Measurements from ENCODE around the gene PIK3AP1.

PIK3AP1 gene

GRCh38 chr10:96573036-96573435 is 147.3 kb downstream of the PIK3AP1 start:
- Histone ChIP-seq H3K27ac (no peak overlapping the region), H3K9me3 (ENCODE audit: severe bottlenecking) (no peaks in the 10 kb centered on the region), H3K27me3 (ENCODE audit: insufficient read depth, low read depth, severe bottlenecking) (no peaks in the 10 kb centered on the region), H3K4me3 (ENCODE audit: low read depth, low read length) (no peak overlapping the region), H3K36me3 (peaks cover 27% of the 10 kb centered on the region)
- TF ChIP-seq, protein P1, sequence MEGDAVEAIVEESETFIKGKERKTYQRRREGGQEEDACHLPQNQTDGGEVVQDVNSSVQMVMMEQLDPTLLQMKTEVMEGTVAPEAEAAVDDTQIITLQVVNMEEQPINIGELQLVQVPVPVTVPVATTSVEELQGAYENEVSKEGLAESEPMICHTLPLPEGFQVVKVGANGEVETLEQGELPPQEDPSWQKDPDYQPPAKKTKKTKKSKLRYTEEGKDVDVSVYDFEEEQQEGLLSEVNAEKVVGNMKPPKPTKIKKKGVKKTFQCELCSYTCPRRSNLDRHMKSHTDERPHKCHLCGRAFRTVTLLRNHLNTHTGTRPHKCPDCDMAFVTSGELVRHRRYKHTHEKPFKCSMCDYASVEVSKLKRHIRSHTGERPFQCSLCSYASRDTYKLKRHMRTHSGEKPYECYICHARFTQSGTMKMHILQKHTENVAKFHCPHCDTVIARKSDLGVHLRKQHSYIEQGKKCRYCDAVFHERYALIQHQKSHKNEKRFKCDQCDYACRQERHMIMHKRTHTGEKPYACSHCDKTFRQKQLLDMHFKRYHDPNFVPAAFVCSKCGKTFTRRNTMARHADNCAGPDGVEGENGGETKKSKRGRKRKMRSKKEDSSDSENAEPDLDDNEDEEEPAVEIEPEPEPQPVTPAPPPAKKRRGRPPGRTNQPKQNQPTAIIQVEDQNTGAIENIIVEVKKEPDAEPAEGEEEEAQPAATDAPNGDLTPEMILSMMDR (IDR thresholded peaks at IDR 0.05; ENCODE audit: low read depth, low read length): no peak
- DNase-seq: no peak

DNA sequence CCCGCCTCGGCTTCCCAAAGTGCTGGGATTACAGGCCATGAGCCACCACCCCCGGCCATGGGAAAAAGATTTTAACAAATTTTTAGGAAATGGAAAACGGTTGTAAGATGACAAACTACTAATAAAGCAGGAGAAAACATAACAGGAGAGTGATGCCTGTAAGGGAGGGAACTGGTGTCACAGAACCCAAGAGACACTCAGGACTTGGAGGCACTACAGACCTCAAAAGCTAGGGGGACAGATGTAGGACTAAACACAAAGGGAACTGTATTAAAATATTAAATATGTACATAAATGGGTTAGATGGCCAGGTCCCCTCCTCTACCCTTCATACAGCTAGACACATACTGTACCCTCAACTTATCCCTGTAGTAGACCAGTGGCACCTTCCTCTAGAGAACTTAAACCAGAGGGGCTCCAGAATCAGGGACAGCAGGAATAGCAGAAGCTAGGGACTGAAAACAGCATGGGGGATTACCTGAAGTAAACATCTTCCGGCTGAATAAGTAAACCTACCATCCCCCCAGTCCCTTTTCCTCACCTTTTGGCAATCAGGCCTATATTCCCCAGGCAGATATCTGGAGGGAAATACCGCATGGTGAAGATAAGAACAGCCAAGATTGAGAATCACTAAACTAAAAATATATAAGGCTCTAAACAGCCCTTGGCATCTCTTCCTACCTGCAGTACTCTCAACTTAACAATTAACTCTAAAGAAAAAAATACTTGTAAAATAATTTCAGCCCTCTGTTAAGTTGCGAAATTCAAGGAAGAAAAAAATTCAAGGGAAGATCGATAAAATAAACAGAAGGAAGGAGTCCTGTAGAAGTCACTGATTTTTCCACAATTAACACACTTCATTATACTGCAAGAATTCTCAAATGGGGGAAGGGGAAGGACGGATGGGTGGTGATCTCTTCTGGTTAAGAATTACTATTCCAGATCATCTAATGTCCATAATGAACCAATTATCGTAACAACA is 149.0 kb downstream of the PIK3AP1 start:
- Histone ChIP-seq H3K9me3 (ENCODE audit: severe bottlenecking) (no peaks in the 10 kb centered on the region), H3K27ac (no peak overlapping the region), H3K4me3 (ENCODE audit: low read depth, low read length) (no peak overlapping the region), H3K36me3 (peaks cover 29% of the 10 kb centered on the region), H3K27me3 (ENCODE audit: insufficient read depth, low read depth, severe bottlenecking) (no peaks in the 10 kb centered on the region)
- no peak for DNase-seq
- TF ChIP-seq, protein P1 (IDR thresholded peaks at IDR 0.05; ENCODE audit: low read depth, low read length): no peak

DNA sequence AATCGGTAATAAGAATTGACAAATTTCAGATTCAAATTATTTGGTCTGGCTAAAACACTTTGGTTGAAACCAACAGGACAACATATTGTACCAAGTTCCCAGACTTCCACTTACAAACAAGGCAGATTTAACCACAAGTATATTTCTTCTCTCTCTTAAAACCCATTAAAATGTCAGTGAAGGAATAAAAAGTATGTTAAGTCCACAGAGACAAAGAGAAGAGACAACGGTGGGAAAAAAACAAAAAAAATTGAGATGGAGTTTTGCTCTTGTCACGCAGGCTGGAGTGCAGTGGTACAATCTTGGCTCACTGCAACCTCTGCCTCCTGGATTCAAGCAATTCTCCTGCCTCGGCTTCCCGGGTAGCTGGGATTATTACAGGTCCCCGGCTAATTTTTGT is 149.8 kb downstream of the PIK3AP1 start:
- peaks cover 23% of the 10 kb centered on the region for H3K36me3 ChIP-seq
- no peaks in the 10 kb centered on the region for H3K9me3 ChIP-seq (ENCODE audit: severe bottlenecking)
- H3K27ac ChIP-seq: no peak overlapping the region
- TF ChIP-seq, protein P1 (IDR thresholded peaks at IDR 0.05; ENCODE audit: low read depth, low read length): no peak
- H3K27me3 ChIP-seq (ENCODE audit: insufficient read depth, low read depth, severe bottlenecking): no peaks in the 10 kb centered on the region
- DNase-seq: no peak
- H3K4me3 ChIP-seq (ENCODE audit: low read depth, low read length): no peak overlapping the region

GRCh38 chr10:96568402-96568801 is 151.9 kb downstream of the PIK3AP1 start:
- no peak overlapping the region for H3K4me3 ChIP-seq (ENCODE audit: low read depth, low read length)
- H3K9me3 ChIP-seq (ENCODE audit: severe bottlenecking): no peaks in the 10 kb centered on the region
- H3K27ac ChIP-seq: no peak overlapping the region
- no peak for DNase-seq
- no peaks in the 10 kb centered on the region for H3K27me3 ChIP-seq (ENCODE audit: insufficient read depth, low read depth, severe bottlenecking)
- H3K36me3 ChIP-seq: peaks cover 25% of the 10 kb centered on the region
- TF ChIP-seq, protein P1 (IDR thresholded peaks at IDR 0.05; ENCODE audit: low read depth, low read length): no peak

DNA sequence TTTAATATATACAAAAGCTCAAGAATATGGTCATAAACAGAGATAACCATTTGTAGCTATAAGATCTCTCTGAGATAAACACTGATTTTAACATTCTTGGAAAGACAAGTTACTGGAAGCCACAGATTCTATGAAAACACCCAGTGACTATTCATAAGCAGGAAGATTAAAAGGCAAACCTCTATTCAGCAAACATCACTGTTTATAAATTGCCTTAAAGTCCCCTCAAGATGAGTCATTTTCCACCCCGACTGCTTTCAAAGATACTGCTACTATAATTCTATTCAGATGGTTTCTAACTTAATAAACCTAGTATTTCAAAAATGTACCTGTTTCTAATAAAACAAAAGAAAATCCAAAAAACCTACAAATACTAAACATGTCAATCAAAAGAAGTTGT is 154.5 kb downstream of the PIK3AP1 start:
- TF ChIP-seq, protein P1 (IDR thresholded peaks at IDR 0.05; ENCODE audit: low read depth, low read length): no peak
- H3K27ac ChIP-seq: no peak overlapping the region
- DNase-seq: no peak

More for the DNA sequence above, 154.5 kb downstream of the PIK3AP1 start:
- H3K9me3 ChIP-seq (ENCODE audit: severe bottlenecking): no peaks in the 10 kb centered on the region
- H3K27me3 ChIP-seq (ENCODE audit: insufficient read depth, low read depth, severe bottlenecking): no peaks in the 10 kb centered on the region
- H3K36me3 ChIP-seq: peaks cover 45% of the 10 kb centered on the region
- no peak overlapping the region for H3K4me3 ChIP-seq (ENCODE audit: low read depth, low read length)

Measured in WERI-Rb-1 (cell line).